ENCODE data around the gene IRX4.
A peak's percentile ranks its signal among the peaks of the same experiment; 100 is the strongest.

The IRX4 gene

DNA sequence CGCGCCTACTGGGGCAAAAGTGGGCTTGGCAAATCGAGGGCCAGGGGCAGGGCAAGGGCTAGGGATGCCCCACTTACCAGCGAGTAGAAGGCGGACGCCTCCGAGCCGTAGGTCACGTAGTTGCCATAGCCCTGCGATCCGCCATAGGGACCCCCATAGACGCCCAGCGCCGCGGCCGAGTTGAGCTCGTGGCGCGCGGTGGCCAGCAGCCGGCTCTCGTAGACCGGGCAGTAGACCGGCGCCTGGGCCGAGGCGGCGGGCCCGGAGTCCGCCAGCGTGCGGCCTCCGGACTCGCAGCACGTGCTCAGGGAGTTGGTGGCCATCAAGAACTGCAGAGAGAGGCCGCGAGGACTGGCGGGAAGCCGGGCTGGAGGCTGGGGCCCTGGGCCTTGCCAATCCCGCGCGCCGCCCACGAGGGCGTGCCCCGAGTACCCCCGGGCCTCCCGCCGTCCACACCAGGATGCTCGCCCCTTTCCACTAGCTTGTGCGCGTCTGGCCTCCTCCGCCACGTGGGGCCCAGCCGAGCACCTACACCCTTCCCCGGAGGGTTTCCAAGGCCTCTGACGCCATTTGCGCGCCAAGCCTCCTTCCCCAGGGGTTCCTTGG lies 891 bp downstream of the IRX4 start:
- DNase-seq (ENCODE audit: low spot score), result no peak
- Mint-ChIP-seq H3K27me3 (ENCODE audit: low read depth) (peaks cover 64% of the 10 kb centered on the region), H3K27ac (no peak overlapping the region), H3K9me3 (no peaks in the 10 kb centered on the region), H3K36me3 (ENCODE audit: low read depth) (peaks cover 2% of the 10 kb centered on the region), H3K4me1 (ENCODE audit: low read depth) (no peaks in the 10 kb centered on the region), H3K4me3 (no peak overlapping the region)

DNA sequence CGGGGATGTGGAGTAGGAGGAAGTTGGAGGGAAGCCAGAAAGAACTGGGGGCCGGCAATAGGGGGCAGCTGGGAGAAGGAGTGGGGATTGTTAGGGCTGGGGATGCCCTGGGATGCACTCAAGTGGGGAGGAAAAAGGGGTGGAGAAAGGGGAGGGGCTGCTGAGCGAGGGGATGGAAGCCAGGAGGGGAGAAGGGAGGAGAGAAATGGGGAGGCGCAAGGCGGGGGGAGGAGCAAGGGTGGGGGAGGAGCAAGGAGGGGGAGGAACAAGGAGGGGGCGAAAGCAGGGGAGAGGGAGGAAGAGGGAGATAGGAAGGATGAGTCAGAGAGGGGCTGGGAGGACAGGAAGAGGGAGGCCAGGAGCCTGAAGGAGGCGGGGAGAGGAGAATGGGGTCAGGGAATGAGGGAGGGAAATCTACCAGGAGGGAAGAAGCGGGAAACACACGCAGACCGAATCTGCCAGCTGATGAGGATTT lies 1.6 kb downstream of the IRX4 start:
- H3K36me3 Mint-ChIP-seq (ENCODE audit: low read depth), result peaks cover 2% of the 10 kb centered on the region
- H3K4me3 Mint-ChIP-seq, result no peak overlapping the region
- no peaks in the 10 kb centered on the region for H3K9me3 Mint-ChIP-seq
- no peak for DNase-seq (ENCODE audit: low spot score)
- H3K27me3 Mint-ChIP-seq (ENCODE audit: low read depth), result peaks cover 66% of the 10 kb centered on the region
- H3K27ac Mint-ChIP-seq, result no peak overlapping the region
- H3K4me1 Mint-ChIP-seq (ENCODE audit: low read depth), result no peaks in the 10 kb centered on the region

DNA sequence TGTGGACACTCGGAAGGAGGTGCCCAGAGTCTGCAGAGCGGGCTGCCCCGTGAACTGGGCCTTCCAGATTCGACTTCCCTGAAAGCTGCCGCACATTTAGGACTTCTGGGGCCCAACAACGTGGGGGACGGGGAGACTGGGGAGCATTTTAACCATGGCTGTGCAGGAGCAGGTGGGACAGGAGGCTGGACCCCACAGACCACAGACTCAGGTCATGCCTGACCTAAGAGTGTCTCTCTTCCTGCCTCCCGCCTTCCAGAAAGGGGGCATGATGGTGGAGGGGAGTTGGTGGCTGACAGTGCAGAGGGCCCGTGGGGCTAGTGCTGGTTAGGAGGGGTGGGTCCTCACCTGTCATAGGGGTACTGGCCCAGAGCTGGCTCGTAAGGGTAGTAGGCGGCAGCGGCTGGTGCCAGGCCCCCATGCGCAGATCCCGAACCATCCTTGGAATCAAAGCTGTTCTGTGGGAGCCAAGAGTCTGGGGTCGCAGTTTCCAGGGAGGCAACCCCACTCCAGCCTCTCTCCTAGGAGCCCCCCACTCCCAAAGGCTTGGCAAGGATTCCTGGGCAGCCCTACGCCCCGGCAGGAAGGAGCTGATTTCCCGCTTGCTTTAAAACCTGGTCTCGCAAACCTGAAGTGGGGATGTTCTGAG lies 2.2 kb downstream of the IRX4 start:
- no peak overlapping the region for H3K4me3 Mint-ChIP-seq
- DNase-seq (ENCODE audit: low spot score), result no peak
- peaks cover 2% of the 10 kb centered on the region for H3K36me3 Mint-ChIP-seq (ENCODE audit: low read depth)
- H3K27me3 Mint-ChIP-seq (ENCODE audit: low read depth), result peaks cover 67% of the 10 kb centered on the region
- no peak overlapping the region for H3K27ac Mint-ChIP-seq
- H3K9me3 Mint-ChIP-seq, result no peaks in the 10 kb centered on the region
- peaks cover 4% of the 10 kb centered on the region for H3K4me1 Mint-ChIP-seq (ENCODE audit: low read depth)

DNA sequence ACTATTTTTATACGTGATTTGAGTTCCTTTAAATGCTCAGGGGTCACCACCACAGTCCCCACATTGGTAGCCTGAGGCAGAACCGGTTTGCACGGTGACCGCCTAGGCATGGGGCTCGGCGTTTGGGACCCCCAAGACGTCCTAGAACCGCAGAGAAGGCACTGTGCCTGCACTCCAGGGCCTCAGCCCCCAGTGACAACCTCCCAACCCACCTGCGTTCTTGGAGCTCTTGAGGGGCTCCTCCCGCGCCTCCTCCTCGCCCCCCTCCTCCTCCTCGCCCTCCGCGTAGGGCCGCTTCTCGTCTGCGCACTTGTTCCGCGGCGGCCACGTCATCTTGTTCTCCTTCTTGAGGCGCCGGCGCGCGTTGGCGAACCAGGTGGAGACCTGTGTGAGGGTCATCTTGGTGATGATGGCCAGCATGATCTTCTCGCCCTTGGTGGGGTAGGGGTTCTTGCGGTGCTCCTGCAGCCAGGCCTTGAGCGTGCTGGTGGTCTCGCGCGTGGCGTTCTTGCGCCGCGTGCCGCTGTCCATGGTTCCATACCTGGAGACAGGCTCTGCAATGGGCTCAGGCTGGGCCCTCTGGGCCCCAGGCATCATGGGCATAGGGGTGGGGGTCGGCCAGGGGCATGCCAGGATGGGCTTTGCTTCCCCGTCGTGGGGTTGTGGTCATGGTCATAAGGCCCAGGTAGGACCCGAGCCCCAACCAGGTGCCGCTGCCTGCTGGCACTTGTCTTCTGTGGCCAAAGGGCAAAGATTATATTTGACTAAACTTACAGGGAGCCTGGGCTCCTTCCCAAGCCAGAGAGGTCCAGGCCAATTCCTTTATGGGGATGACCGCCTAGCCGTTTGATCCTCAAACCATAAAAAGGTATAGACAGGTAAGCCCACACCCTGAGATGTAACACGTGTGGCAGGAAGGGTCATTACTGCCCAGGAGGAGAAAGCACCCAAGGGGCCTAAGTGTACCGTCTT lies 3.1 kb downstream of the IRX4 start:
- Mint-ChIP-seq H3K4me1 (ENCODE audit: low read depth) (peaks cover 4% of the 10 kb centered on the region), H3K27me3 (ENCODE audit: low read depth) (peaks cover 66% of the 10 kb centered on the region), H3K36me3 (ENCODE audit: low read depth) (peaks cover 2% of the 10 kb centered on the region), H3K4me3 (no peak overlapping the region), H3K27ac (peak overlapping the region; percentile 55), H3K9me3 (no peaks in the 10 kb centered on the region)
- DNase-seq (ENCODE audit: low spot score), result no peak

DNA sequence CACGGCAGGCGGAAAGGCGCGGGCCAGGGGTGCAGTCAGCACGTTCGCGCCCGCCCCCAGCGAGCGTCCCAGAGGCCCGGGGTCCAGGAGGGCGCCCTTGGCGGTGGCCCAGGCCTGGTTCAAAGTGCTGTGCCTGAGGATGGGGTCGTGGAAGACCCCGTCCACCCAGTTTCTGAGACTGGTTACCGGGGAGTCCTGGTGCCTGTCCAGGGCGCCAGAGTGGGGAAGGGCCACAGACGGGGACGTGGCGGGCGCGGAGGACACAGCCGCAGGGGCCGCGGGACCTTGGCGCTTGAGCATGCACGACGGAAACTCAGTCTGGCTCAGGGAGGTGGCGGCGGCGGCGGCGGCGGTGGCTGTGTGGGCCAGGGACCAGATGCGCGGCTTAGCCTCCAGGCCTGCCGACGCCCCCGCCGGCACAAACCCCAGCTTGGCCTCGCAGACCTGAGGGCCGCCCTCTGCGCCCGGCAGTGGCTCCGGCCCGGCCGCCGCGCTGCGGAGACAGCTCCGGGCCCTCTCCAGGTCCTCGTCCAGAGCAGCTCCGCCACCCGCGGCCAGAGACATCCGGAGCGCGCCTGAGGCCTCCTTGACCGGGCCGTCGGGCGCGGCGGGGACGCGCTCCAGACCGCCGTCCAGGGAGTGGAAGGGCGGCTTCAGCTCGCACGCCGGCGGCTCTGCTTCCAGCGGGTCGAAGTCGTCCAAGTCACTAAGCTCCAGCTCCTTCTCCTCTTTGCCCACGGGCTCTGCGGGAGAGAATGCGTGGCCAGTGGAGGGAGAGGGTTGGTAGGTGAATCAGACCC lies 4.5 kb downstream of the IRX4 start:
- Mint-ChIP-seq H3K9me3 (no peaks in the 10 kb centered on the region), H3K4me3 (no peak overlapping the region), H3K27ac (no peak overlapping the region), H3K36me3 (ENCODE audit: low read depth) (peaks cover 2% of the 10 kb centered on the region), H3K4me1 (ENCODE audit: low read depth) (peaks cover 4% of the 10 kb centered on the region), H3K27me3 (ENCODE audit: low read depth) (peaks cover 68% of the 10 kb centered on the region)
- DNase-seq (ENCODE audit: low spot score), result no peak

DNA sequence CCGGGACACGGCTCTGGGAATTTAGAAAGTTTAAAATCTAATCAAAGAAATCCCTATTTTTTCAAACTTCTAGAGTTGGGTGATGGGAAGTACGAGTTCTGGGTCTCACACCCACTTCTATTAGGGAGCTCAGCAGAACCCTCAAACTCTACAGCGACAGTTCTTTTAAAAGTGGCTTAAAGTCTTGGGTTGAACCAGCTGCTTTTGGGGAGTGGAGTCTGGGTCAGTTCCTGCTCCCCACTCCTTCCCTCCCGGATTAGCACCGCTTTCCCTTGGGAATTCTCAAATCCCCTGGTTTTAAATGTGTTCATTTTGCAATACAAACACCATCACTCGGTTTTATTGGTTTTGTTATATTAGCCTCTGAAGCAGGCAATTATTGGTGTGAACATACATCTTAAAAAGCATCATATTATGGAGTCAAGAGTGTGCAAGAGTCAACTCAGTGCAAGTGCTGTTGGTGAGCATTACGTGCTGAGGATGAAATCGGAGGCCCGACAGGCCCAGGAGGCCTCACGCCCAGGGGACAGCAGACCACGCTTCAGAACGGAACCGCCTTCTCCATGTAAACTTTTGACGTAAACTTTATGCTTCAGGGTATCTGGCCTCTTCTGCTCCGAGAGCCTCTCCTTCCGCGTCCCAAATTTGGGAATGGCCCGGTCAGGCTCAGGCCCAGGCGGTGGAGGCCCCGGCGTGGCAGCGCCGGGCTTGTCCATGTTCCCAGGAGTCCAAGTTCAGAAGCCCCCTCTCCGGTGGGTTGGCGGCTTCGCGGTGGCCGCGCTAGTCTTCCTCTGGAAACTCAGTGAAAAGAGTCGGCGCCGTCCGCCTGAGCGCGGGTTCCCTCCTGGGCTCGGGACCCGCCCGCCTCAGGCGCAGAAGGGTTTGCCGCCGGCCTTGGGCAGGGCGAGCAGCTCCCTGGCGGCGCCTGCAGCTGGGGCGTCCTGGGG lies 5.3 kb downstream of the IRX4 start:
- no peak for DNase-seq (ENCODE audit: low spot score)
- H3K27me3 Mint-ChIP-seq (ENCODE audit: low read depth), result peaks cover 74% of the 10 kb centered on the region
- H3K4me3 Mint-ChIP-seq, result no peak overlapping the region
- peak overlapping the region; percentile 36 for H3K27ac Mint-ChIP-seq
- H3K9me3 Mint-ChIP-seq, result no peaks in the 10 kb centered on the region
- H3K4me1 Mint-ChIP-seq (ENCODE audit: low read depth), result peaks cover 4% of the 10 kb centered on the region
- H3K36me3 Mint-ChIP-seq (ENCODE audit: low read depth), result peaks cover 2% of the 10 kb centered on the region

DNA sequence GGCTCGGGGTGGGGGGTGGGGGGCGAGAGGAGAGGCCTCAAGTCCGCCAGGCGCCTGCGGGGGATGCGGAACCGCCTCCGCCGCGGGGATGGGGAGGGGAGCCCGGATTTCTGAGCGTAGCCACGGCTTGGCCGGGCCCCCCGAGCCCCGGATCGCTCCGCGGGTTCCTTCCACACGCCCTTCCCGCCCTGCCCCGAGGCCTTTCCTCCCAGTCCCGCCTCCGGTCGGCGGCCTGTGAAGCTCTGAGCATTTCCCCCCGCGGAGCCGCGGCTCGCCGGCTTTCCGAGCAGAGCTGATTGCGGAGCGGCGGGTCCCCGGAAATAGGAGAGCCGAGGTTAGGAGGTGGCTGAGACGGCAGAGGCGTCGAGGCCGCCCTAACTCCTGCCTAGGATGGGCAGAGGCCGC lies 6.1 kb downstream of the IRX4 start:
- Mint-ChIP-seq H3K4me1 (ENCODE audit: low read depth) (peaks cover 4% of the 10 kb centered on the region), H3K9me3 (no peaks in the 10 kb centered on the region), H3K27ac (no peak overlapping the region), H3K4me3 (no peak overlapping the region), H3K27me3 (ENCODE audit: low read depth) (peaks cover 72% of the 10 kb centered on the region), H3K36me3 (ENCODE audit: low read depth) (peaks cover 2% of the 10 kb centered on the region)
- DNase-seq (ENCODE audit: low spot score), result no peak

DNA sequence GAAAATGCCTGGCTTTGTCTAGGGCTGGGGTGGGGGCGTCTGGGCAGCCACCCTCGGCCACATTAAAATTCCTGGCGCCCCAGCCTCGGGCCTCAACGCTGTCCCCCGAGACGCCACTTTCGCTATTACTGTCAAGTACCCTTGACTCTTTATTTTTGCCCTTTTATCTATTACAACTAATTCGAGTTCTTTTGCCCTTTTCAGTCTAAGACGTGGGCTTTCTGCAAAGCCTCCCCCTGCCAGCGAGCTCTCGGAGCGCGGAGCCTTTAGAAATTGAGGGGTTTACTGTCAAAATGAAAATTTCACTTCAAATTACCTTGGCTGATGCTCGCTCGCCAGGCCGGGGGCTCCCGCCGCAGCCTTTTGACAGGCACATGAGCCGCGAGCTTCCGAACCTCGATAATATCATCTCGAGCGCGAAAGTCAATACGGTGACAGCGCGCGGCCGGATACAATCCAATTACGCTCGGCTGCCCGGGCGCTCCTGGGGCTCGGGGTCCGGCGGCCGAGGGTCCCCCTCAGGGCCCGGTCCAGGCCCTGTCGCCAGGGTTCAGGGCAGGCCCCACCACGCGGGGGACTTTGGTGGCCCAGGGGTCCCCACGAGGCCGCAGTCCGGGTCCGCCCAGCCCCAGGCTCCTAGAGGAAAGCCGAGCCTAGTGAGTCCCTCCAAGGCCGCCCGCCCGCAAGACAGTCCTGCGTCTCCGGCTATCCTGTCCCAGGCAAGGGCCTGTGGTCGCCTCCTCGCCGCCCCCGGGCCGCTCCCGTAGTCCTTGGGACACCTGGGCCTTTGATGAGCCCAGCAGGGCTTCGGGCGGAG lies 6.7 kb downstream of the IRX4 start:
- no peak for DNase-seq (ENCODE audit: low spot score)
- H3K4me1 Mint-ChIP-seq (ENCODE audit: low read depth), result peaks cover 4% of the 10 kb centered on the region
- H3K9me3 Mint-ChIP-seq, result no peaks in the 10 kb centered on the region
- H3K27me3 Mint-ChIP-seq (ENCODE audit: low read depth), result peaks cover 66% of the 10 kb centered on the region
- H3K4me3 Mint-ChIP-seq, result no peak overlapping the region
- H3K27ac Mint-ChIP-seq, result no peak overlapping the region
- peaks cover 2% of the 10 kb centered on the region for H3K36me3 Mint-ChIP-seq (ENCODE audit: low read depth)

DNA sequence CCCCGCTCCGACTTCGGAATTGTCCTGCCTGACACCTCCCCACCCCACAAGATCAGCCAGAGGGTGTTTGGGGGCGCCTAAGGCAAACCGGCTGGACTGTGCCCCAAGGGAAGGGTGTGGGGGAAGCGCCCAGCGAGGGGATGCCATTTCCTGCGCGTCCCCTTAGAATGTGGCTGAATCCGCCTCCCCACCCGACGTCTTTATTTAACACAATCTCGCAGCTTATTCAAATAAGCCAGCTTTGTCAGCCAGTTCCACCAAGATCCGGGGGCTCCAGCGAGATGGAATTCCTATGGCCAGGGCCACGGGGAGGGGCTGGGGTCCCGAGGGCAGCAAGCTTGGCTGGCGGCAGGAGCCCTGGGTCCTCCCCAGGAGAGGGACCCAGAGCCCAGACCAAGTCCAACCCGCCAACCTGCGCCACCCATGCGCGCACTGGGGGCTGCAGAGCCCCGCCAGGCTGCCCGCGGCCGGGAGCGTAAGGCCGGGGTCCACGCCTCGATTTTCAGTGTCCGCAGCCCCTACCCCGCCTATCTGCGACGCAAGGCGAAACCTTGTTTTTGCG lies 7.4 kb downstream of the IRX4 start:
- no peak for DNase-seq (ENCODE audit: low spot score)
- peaks cover 60% of the 10 kb centered on the region for H3K27me3 Mint-ChIP-seq (ENCODE audit: low read depth)
- no peaks in the 10 kb centered on the region for H3K9me3 Mint-ChIP-seq
- peaks cover 2% of the 10 kb centered on the region for H3K36me3 Mint-ChIP-seq (ENCODE audit: low read depth)
- no peak overlapping the region for H3K4me3 Mint-ChIP-seq
- no peak overlapping the region for H3K27ac Mint-ChIP-seq
- peaks cover 4% of the 10 kb centered on the region for H3K4me1 Mint-ChIP-seq (ENCODE audit: low read depth)

DNA sequence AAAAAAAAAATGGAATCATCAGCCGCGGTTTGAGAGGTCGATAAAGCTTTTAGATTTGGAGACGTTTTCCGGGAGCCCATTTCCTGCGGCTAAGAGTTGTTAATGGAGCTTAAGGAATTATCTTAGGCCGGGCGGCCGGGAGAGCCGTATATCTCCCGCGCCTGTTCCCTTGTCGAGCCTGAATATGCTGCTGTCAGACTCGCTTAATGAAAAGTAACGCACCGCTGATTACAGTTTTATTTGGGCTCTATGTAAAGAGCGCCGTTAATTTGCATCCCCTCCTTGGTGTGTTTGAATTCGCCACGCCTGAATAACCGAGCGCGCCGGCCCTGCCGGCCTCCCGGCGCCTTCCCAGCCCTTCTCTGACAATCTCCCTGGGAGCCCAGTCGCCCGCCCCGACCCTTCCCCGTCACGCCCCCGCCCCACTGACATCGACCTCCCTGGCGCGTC lies 7.9 kb downstream of the IRX4 start:
- no peaks in the 10 kb centered on the region for H3K9me3 Mint-ChIP-seq
- DNase-seq (ENCODE audit: low spot score), result no peak
- no peak overlapping the region for H3K4me3 Mint-ChIP-seq
- H3K36me3 Mint-ChIP-seq (ENCODE audit: low read depth), result peaks cover 2% of the 10 kb centered on the region
- H3K27ac Mint-ChIP-seq, result no peak overlapping the region
- peaks cover 4% of the 10 kb centered on the region for H3K4me1 Mint-ChIP-seq (ENCODE audit: low read depth)
- H3K27me3 Mint-ChIP-seq (ENCODE audit: low read depth), result peaks cover 54% of the 10 kb centered on the region

DNA sequence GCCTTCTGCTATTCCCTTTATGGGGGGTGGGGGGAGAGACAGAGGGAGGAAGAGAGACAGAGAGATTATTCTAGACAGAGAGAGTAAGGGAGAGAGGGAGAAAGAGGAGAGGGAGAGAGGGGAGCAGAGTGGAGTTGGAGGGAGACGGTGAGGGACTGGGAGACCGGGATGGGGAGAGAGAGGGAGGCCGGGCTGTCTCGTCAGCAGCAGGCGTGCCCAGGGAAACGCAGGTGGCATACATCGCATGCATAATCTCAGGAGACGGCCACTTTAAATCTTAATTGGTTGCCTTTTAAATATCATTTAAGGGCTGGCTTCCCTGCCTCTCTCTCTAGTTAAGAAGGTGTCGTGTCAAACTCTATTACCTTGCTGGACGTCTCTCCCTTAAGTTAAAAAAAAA lies 8.4 kb downstream of the IRX4 start:
- peaks cover 50% of the 10 kb centered on the region for H3K27me3 Mint-ChIP-seq (ENCODE audit: low read depth)
- no peaks in the 10 kb centered on the region for H3K36me3 Mint-ChIP-seq (ENCODE audit: low read depth)
- no peak for DNase-seq (ENCODE audit: low spot score)
- H3K27ac Mint-ChIP-seq, result peak overlapping the region; percentile 0
- no peak overlapping the region for H3K4me3 Mint-ChIP-seq
- H3K4me1 Mint-ChIP-seq (ENCODE audit: low read depth), result peaks cover 4% of the 10 kb centered on the region
- no peaks in the 10 kb centered on the region for H3K9me3 Mint-ChIP-seq

Data from T-helper 2 cell treated with Interferon-gamma antibody and Interleukin-4, amounts not matched to agents 5 μg/mL and 100 μg/mL, for 36 hours (primary cell).